Measurements from ENCODE around the gene RNF111. TPM values are rescaled to one million over a fixed set of nuclear protein-coding genes. Genes with fewer than 3 reads are reported as not detected.
"Not testable (repeated sequence)": the region's sequence is repeated elsewhere in the genome, so short reads cannot be mapped to it uniquely, and the experiment has no call there.

The RNF111 gene
- total RNA-seq, 1 donor from 2014 or later: 56.9 TPM

GRCh38 chr15:59133929-59134427 is 146.5 kb downstream of the RNF111 start:
- DNase-seq (ENCODE audit: low spot score): no peak

- no peak for DNase-seq (ENCODE audit: low spot score)
Observed at GRCh38 chr15:59137566-59137965, 150.1 kb downstream of the RNF111 start.

- no peak for DNase-seq (ENCODE audit: low spot score)
Observed at GRCh38 chr15:59138243-59138642, 150.8 kb downstream of the RNF111 start.

GRCh38 chr15:59140422-59141226 is 153.2 kb downstream of the RNF111 start:
- no peak for DNase-seq (ENCODE audit: low spot score)

GRCh38 chr15:59143281-59143680 is 155.8 kb downstream of the RNF111 start:
- DNase-seq (ENCODE audit: low spot score): no peak

GRCh38 chr15:59144594-59144993 is 157.1 kb downstream of the RNF111 start:
- DNase-seq (ENCODE audit: low spot score): not testable (repeated sequence)

Other genes with a start within 250 kb of the RNF111 start
- gene ADAM10, start 238.0 kb upstream of the RNF111 start, total RNA-seq: 315 TPM
- 41.6 TPM for gene MINDY2, start 216.4 kb upstream of the RNF111 start, total RNA-seq
- 159 TPM for gene SLTM, start 54.0 kb upstream of the RNF111 start, total RNA-seq
- 0.49 TPM for gene CCNB2, start 117.5 kb downstream of the RNF111 start, total RNA-seq
- not detected for gene LDHAL6B, start 219.2 kb downstream of the RNF111 start, total RNA-seq